Activated T-helper 1 cell treated with anti-CD3 and anti-CD28 coated beads, Interleukin-12 subunit alpha, Interleukin-12 subunit beta, Interleukin-2, Interleukin-4 antibody, amounts not matched to agents 30 ng/mL and 10 ng/mL and 1 ng/mL, durations not matched to agents 14 hours and 24 hours and 36 hours (primary cell): ENCODE results near the gene SAXO1. TPM values are rescaled to one million over a fixed set of nuclear protein-coding genes. Genes with fewer than 3 reads are reported as not detected.

Experiments
- DNase-seq: peaks from one replicate; pipeline ENCODE4 v3.0.0; 2021; ENCODE audit warnings: low spot score
- H3K27ac Mint-ChIP-seq: one replicate; pipeline ENCODE4 v1.8.0; 2021; ENCODE audit warnings: mild to moderate bottlenecking, mixed read lengths
- H3K27me3 Mint-ChIP-seq: one replicate; pipeline ENCODE4 v1.8.0; 2022; ENCODE audit warnings: mild to moderate bottlenecking, moderate library complexity, mixed read lengths; ENCODE audit not compliant: insufficient read depth
- H3K36me3 Mint-ChIP-seq: one replicate; pipeline ENCODE4 v1.8.0; 2021; ENCODE audit warnings: low read depth, mixed read lengths
- H3K4me1 Mint-ChIP-seq: one replicate; pipeline ENCODE4 v1.8.0; 2021; ENCODE audit warnings: low read depth, mixed read lengths
- H3K4me3 Mint-ChIP-seq: one replicate; pipeline ENCODE4 v1.8.0; 2021; ENCODE audit warnings: mild to moderate bottlenecking, moderate library complexity, mixed read lengths
- H3K9me3 Mint-ChIP-seq: one replicate; pipeline ENCODE4 v1.8.0; 2021; ENCODE audit warnings: mixed read lengths
- intact Hi-C: fragments of 100-400 bp; cut with micrococcal nuclease; formaldehyde crosslinking; loops from one replicate; pipeline ENCODE4 v1.15.1; 2024
- total RNA-seq: library from RNA; stranded (reverse); gene quantifications from 2 replicates; pipeline ENCODE4 v1.2.3, GENCODE V29; 2022

Gene SAXO1
- total RNA-seq, 1 donor from 2014 or later, result not detected

- intact Hi-C loops, result loop anchor here (10.0 kb wide), 1 partner anchor 57 kb away; no protein-coding TSS in a partner anchor
- no peak for DNase-seq
- Mint-ChIP-seq H3K36me3 (no peaks in the 10 kb centered on the region), H3K4me3 (no peak overlapping the region), H3K27me3 (peaks cover 17% of the 10 kb centered on the region), H3K9me3 (no peaks in the 10 kb centered on the region), H3K4me1 (no peaks in the 10 kb centered on the region), H3K27ac (no peak overlapping the region)
These were observed 121.2 kb downstream of the SAXO1 start for GRCh38 chr9:18911714-18912342.

GRCh38 chr9:18910916-18911315 lies 122.1 kb downstream of the SAXO1 start:
- DNase-seq, result no peak
- Mint-ChIP-seq H3K4me1 (no peaks in the 10 kb centered on the region), H3K27ac (no peak overlapping the region), H3K4me3 (no peak overlapping the region), H3K36me3 (no peaks in the 10 kb centered on the region), H3K9me3 (no peaks in the 10 kb centered on the region), H3K27me3 (peaks cover 17% of the 10 kb centered on the region)
- intact Hi-C loops, result loop anchor here (10.0 kb wide), 1 partner anchor 56 kb away; no protein-coding TSS in a partner anchor

GRCh38 chr9:18910435-18910834 lies 122.6 kb downstream of the SAXO1 start:
- DNase-seq, result no peak
- Mint-ChIP-seq H3K36me3 (no peaks in the 10 kb centered on the region), H3K4me1 (no peaks in the 10 kb centered on the region), H3K27me3 (peaks cover 17% of the 10 kb centered on the region), H3K9me3 (no peaks in the 10 kb centered on the region), H3K27ac (no peak overlapping the region), H3K4me3 (no peak overlapping the region)
- intact Hi-C loops, result loop anchor here (10.0 kb wide), 1 partner anchor 56 kb away; no protein-coding TSS in a partner anchor

DNA sequence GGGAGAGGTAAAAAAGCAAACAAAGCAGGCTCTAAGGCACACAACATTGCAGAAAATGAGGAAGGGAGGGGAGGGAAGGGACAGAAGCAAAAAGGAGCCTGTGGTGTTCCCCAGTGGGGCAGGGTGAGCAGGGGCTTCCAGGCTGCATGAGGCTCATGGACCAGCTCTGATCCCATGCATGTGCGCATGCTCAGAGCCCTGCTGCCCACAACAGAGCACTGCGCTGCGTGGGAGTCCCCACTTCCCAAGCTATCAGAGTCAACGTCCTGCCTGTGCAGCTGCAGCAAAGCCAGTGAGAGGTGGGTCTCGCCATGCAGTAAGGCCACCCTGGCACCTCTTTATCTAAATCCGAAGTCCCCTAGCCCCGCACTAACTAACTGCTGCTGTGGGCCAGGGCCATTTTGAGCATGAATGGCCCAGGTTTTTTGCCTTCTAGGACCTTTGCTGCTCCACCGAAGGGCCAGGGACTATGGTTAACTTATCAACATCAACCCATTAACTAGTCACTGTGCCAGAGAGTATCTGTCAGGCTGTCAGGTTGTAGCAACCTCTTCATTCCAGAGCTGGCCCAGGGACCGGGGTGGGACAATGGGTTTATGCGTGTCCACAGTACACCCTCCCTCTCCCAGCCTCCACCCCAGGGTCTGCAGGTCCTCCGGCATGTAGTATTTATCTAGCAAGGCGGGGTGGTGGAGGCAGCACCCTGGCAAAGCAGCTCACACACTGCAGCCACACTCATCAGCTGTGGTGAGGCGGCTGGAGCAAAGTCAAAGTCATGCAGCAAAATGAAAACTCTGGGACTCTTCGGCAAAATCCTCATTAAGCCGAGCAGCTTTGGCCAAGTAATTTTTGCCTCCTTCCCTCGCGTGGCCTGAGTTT lies 123.6 kb downstream of the SAXO1 start:
- H3K9me3 Mint-ChIP-seq, result no peaks in the 10 kb centered on the region
- H3K4me3 Mint-ChIP-seq, result no peak overlapping the region
- peaks cover 15% of the 10 kb centered on the region for H3K27me3 Mint-ChIP-seq
- no peak for DNase-seq
- H3K27ac Mint-ChIP-seq, result no peak overlapping the region
- no peaks in the 10 kb centered on the region for H3K36me3 Mint-ChIP-seq
- intact Hi-C loops, result loop anchor here (10.0 kb wide), 1 partner anchor 55 kb away; no protein-coding TSS in a partner anchor
- no peaks in the 10 kb centered on the region for H3K4me1 Mint-ChIP-seq

DNA sequence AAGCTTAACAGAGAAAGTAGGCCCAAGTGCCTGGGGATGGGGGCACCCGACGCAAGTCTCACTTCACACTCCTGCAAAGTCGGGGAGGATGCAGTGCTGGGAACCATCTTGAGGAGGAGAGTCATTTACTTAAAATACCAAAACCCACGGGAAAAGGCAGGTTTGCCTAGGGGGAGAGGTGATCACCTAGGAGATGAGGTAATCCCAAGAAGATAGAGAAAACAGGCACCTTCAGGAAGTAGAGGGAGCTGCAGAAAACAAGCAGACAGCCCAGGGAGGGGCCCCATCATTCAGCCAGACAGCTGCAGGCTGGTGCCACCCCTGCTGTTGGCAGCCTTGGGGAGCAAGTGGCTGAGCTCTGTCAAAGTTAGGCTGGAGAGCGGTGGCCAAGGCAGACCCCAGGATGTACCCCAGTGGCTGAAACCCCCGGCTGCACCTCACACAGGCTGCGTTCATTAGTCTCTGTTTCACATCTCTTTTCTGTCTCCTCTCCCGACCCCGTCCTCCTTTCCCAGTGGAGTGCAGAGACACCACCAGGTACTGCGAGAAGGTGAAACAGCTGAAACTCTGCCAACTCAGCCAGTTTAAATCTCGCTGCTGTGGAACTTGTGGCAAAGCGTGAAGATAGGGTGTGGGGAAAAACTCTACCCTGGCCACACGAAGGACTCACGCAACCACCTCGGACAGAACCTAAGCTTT lies 124.9 kb downstream of the SAXO1 start:
- Mint-ChIP-seq H3K4me3 (no peak overlapping the region), H3K27ac (no peak overlapping the region), H3K36me3 (no peaks in the 10 kb centered on the region), H3K9me3 (no peaks in the 10 kb centered on the region), H3K27me3 (peaks cover 15% of the 10 kb centered on the region), H3K4me1 (no peaks in the 10 kb centered on the region)
- intact Hi-C loops, result no loop called here
- DNase-seq, result no peak

GRCh38 chr9:18906656-18907395 lies 126.2 kb downstream of the SAXO1 start:
- Mint-ChIP-seq H3K4me1 (no peaks in the 10 kb centered on the region), H3K27ac (no peak overlapping the region), H3K4me3 (no peak overlapping the region), H3K36me3 (no peaks in the 10 kb centered on the region), H3K9me3 (peaks cover 9% of the 10 kb centered on the region), H3K27me3 (peaks cover 6% of the 10 kb centered on the region)
- no peak for DNase-seq
- intact Hi-C loops, result no loop called here

DNA sequence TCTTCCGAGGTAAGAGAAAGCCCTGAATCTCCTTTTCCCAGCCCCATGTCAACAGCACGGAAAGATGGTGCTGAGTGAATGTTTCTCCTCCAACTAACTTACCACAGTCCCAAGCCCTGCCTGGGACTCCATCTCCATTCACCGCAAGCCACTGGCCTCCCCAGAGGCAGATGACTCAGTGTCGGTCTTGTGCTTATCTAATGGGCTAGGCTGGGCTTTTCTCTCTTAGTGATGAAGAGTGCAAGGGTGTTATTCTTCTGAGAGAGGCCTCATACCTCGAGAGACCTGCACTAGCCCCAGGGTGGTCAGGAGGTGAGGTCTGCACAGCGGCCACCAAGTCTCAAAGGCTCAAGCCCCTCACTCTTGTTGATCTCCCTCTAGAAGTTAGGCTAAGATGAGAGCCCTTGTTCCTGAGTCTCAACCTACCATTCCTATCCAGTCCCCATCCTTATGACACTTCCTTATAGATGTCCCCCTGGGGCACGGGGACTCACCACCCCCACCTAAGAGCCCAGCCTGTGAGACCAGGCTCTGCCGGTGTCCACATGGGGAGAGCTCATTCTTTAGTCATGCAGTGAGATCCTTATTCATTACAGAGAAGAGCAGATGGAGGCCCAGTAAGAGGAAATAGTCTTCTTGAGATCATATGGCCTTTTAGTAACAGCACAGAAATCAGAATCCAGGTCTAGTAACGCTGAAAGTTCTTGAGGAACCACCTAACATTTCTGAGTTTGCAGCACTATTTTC lies 127.0 kb downstream of the SAXO1 start:
- H3K27ac Mint-ChIP-seq, result no peak overlapping the region
- H3K36me3 Mint-ChIP-seq, result no peaks in the 10 kb centered on the region
- H3K4me1 Mint-ChIP-seq, result no peaks in the 10 kb centered on the region
- no peak for DNase-seq
- intact Hi-C loops, result no loop called here
- H3K27me3 Mint-ChIP-seq, result peaks cover 4% of the 10 kb centered on the region
- no peak overlapping the region for H3K4me3 Mint-ChIP-seq
- H3K9me3 Mint-ChIP-seq, result peaks cover 11% of the 10 kb centered on the region

DNA sequence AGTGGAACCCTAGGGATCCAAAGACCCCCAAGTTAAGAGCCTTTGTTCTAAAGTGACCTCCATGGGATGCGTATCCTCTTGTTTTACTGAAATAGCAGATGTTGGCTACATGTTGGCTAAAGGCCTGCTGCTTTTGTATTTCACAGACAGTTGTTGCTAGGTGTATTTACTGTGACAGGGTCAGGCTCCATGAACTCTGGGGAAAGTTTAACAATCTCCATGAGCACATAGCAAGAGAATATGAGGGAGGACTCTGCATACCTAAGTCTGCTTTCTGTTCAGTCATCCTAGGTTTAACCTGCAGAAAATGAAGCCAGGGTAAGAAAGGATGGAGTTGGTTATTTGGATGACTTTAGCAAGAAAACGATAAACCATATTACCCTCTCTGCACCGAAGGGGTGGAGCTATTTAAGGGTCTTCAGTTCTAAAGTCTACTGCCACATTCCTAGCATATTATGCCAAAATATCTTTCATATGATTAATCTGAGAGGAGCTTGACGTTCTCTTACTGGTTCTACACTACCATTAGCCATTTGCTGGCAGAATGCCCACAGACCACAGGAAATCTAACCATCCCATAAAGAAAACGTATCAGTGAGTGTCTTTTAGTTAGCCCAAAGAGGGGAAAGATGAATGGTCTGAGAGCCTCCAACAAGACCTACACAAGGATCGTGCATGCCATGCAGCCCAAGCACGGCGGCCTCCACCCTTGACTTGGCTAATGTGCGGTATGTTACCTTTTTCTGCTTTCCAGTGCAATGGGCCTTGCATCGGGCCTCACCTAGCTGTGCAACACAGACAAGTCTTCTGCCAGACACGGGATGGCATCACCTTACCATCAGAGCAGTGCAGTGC lies 127.8 kb downstream of the SAXO1 start:
- H3K9me3 Mint-ChIP-seq, result peaks cover 14% of the 10 kb centered on the region
- intact Hi-C loops, result no loop called here
- H3K36me3 Mint-ChIP-seq, result no peaks in the 10 kb centered on the region
- H3K27ac Mint-ChIP-seq, result no peak overlapping the region
- no peaks in the 10 kb centered on the region for H3K4me1 Mint-ChIP-seq
- DNase-seq, result no peak
- peaks cover 2% of the 10 kb centered on the region for H3K27me3 Mint-ChIP-seq
- H3K4me3 Mint-ChIP-seq, result no peak overlapping the region

DNA sequence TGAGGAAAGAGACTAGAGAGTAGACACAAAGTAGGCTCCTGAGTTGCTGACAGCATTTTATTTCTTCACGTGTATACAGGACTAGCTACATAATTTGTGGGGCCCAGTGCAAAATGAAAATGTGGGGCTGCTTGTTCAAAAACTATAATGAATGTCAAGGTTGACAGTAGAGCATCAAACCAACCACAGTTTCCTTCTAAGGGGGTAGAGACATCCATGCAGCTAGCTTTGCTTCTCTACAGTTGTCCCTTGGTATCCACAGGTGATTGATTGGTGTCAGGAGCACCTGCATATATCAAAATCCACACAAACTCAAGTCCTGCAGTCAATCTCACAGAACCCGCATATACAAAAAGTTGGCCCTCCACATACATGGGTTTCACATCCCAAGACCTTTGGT lies 129.6 kb downstream of the SAXO1 start:
- H3K9me3 Mint-ChIP-seq, result peaks cover 30% of the 10 kb centered on the region
- H3K27me3 Mint-ChIP-seq, result peaks cover 3% of the 10 kb centered on the region
- H3K27ac Mint-ChIP-seq, result no peak overlapping the region
- intact Hi-C loops, result no loop called here
- no peaks in the 10 kb centered on the region for H3K36me3 Mint-ChIP-seq
- no peaks in the 10 kb centered on the region for H3K4me1 Mint-ChIP-seq
- H3K4me3 Mint-ChIP-seq, result no peak overlapping the region
- no peak for DNase-seq

- peaks cover 7% of the 10 kb centered on the region for H3K36me3 Mint-ChIP-seq
- peaks cover 42% of the 10 kb centered on the region for H3K9me3 Mint-ChIP-seq
- DNase-seq, result peak; percentile 9
- H3K27me3 Mint-ChIP-seq, result peaks cover 3% of the 10 kb centered on the region
- no peak overlapping the region for H3K27ac Mint-ChIP-seq
- H3K4me3 Mint-ChIP-seq, result no peak overlapping the region
- H3K4me1 Mint-ChIP-seq, result peaks cover 7% of the 10 kb centered on the region
- intact Hi-C loops, result no loop called here
These were observed 136.4 kb downstream of the SAXO1 start for GRCh38 chr9:18896531-18897179.

GRCh38 chr9:18896004-18896403 lies 137.0 kb downstream of the SAXO1 start:
- H3K4me3 Mint-ChIP-seq, result no peak overlapping the region
- intact Hi-C loops, result no loop called here
- H3K4me1 Mint-ChIP-seq, result peaks cover 7% of the 10 kb centered on the region
- no peak overlapping the region for H3K27ac Mint-ChIP-seq
- H3K36me3 Mint-ChIP-seq, result peaks cover 7% of the 10 kb centered on the region
- peaks cover 41% of the 10 kb centered on the region for H3K9me3 Mint-ChIP-seq
- no peak for DNase-seq
- peaks cover 3% of the 10 kb centered on the region for H3K27me3 Mint-ChIP-seq
